GM12878 (cell line): ENCODE measurements around the gene TMEM14B. TPM values are rescaled to one million over a fixed set of nuclear protein-coding genes. Genes with fewer than 3 reads are reported as not detected.

Experiments
- ATAC-seq: fragments of 200-7000 bp; cut with Tn5 transposase; 3 replicates; pipeline ENCODE4 v1.9.1; 2020; ENCODE audit warnings: mild to moderate bottlenecking, moderate library complexity
- BruUV-seq: library from RNA; stranded (reverse); fragments of 400-500 nt; replicated peaks from 2 replicates; lab custom pipeline; 2021; lab: Mats Ljungman, UMichigan
- CTCF ChIA-PET: fragments of 300-600 bp; sonication (Branson Sonifier 250); formaldehyde crosslinking; extraction: SDS; loops from one replicate; lab custom pipeline; 2021; ENCODE audit warnings: inconsistent platforms; lab: Yijun Ruan, JAX
- POLR2A ChIA-PET: fragments of 350-600 bp; formaldehyde crosslinking; extraction: SDS; loops from one replicate; lab custom pipeline; 2021; ENCODE audit warnings: inconsistent platforms; lab: Charles Lee
- RAD21 ChIA-PET: fragments of 300-600 bp; sonication (Branson Sonifier 250); formaldehyde crosslinking; loops from one replicate; lab custom pipeline; 2023; ENCODE audit warnings: antibody characterized with exemption; ENCODE audit not compliant: unreplicated experiment; lab: Charles Lee
- SMC1A ChIA-PET: fragments of 300-600 bp; sonication (Branson Sonifier 250); formaldehyde crosslinking; loops from one replicate; lab custom pipeline; 2023; ENCODE audit not compliant: unreplicated experiment, uncharacterized antibody; lab: Charles Lee
- DNase-seq: peaks from one replicate; pipeline ENCODE4 v3.0.0-alpha.2; 2011; ENCODE audit warnings: low read depth, low spot score
- FAIRE-seq: peaks from 3 replicates; lab custom pipeline; 2011; peaks lifted over from hg19 to GRCh38; lab: Jason Lieb, UNC
- H2AFZ ChIP-seq: 2 replicates; pipeline ENCODE4 v1.6.0; 2011; ENCODE audit warnings: low read depth, low read length, control low read depth; ENCODE audit not compliant: control insufficient read depth
- H3K27ac ChIP-seq: 2 replicates; pipeline ENCODE4 v1.5.1; 2011; ENCODE audit warnings: control low read depth; ENCODE audit not compliant: control insufficient read depth, insufficient read depth
- H3K27me3 ChIP-seq, 2 experiments: replicated peaks in 1 of 2; 2 replicates each; pipeline versions ENCODE4 v1.6.0 to v1.6.1; 2011; ENCODE audit warnings: low read length in 1 of 2; ENCODE audit not compliant: control insufficient read depth in 2 of 2, insufficient read depth in 2 of 2
- H3K36me3 ChIP-seq, 2 experiments: 2 replicates each; pipeline ENCODE4 v1.5.1; 2011; ENCODE audit warnings: low read length in 1 of 2; ENCODE audit not compliant: control insufficient read depth in 2 of 2, insufficient read depth in 2 of 2
- H3K4me1 ChIP-seq: 2 replicates; pipeline ENCODE4 v1.6.1; 2011; ENCODE audit warnings: mild to moderate bottlenecking, low read length, moderate library complexity, mixed read lengths; ENCODE audit not compliant: control insufficient read depth, insufficient read depth
- H3K4me2 ChIP-seq: 2 replicates; pipeline ENCODE4 v1.6.0; 2011; ENCODE audit warnings: control low read depth; ENCODE audit not compliant: control insufficient read depth, insufficient read depth
- H3K4me3 ChIP-seq: fragments of 200-600 bp; sonication (generic); 2 replicates; pipeline ENCODE4 v1.5.1; 2016
- H3K79me2 ChIP-seq: 2 replicates; pipeline ENCODE4 v1.6.0; 2011; ENCODE audit warnings: low read length; ENCODE audit not compliant: control insufficient read depth, insufficient read depth
- H3K9ac ChIP-seq: 2 replicates; pipeline ENCODE4 v1.8.0; 2011; ENCODE audit warnings: low read length, control low read depth, mixed read lengths; ENCODE audit not compliant: control insufficient read depth, insufficient read depth
- H3K9me3 ChIP-seq: replicated peaks from 3 replicates; pipeline ENCODE4 v1.5.1; 2011; ENCODE audit warnings: mild to moderate bottlenecking, low read length; ENCODE audit not compliant: control insufficient read depth, insufficient read depth
- H4K20me1 ChIP-seq: 2 replicates; pipeline ENCODE4 v1.6.0; 2011; ENCODE audit not compliant: control insufficient read depth, insufficient read depth
- ATF2 ChIP-seq: IDR thresholded peaks from 2 replicates; pipeline ENCODE4 v1.6.1; 2012; ENCODE audit warnings: low read length, inconsistent platforms
- CREM ChIP-seq: IDR thresholded peaks from 2 replicates; pipeline ENCODE4 v1.6.1; 2014; ENCODE audit warnings: antibody characterized with exemption, low read depth
- CUX1 ChIP-seq: IDR thresholded peaks from 2 replicates; pipeline ENCODE4 v1.6.1; 2012; ENCODE audit warnings: improper control_type of control experiment, low read depth, low read length; ENCODE audit not compliant: insufficient replicate concordance
- ELK1 ChIP-seq: IDR thresholded peaks from 2 replicates; pipeline ENCODE4 v1.6.1; 2012; ENCODE audit warnings: low read depth, low read length, improper control_type of control experiment
- ESRRA ChIP-seq: IDR thresholded peaks from 2 replicates; pipeline ENCODE4 v1.6.1; 2012; ENCODE audit warnings: mild to moderate bottlenecking, low read length, improper control_type of control experiment
- IRF3 ChIP-seq: fragments of 450-650 bp; IDR thresholded peaks from 2 replicates; pipeline ENCODE4 v1.6.1; 2014; ENCODE audit warnings: mild to moderate bottlenecking
- NFXL1 ChIP-seq: fragments of 450-650 bp; IDR thresholded peaks from 2 replicates; pipeline ENCODE4 v1.6.1; 2017; ENCODE audit warnings: antibody characterized with exemption, mild to moderate bottlenecking, borderline replicate concordance
- POLR2A ChIP-seq: IDR thresholded peaks from 2 replicates; pipeline ENCODE4 v1.6.1; 2011; ENCODE audit warnings: low read depth, mild to moderate bottlenecking, low read length
- RBBP5 ChIP-seq: fragments of 200-600 bp; sonication (generic); conservative IDR thresholded peaks from 2 replicates; pipeline ENCODE4 v1.6.1; 2016
- SIX5 ChIP-seq: IDR thresholded peaks from 2 replicates; pipeline ENCODE4 v1.6.1; 2011; ENCODE audit warnings: mild to moderate bottlenecking, low read depth, low read length, moderate library complexity; ENCODE audit not compliant: severe bottlenecking
- SMAD1 ChIP-seq: fragments of 450-650 bp; IDR thresholded peaks from 2 replicates; pipeline ENCODE4 v1.6.1; 2018; ENCODE audit warnings: mild to moderate bottlenecking, low read depth; ENCODE audit not compliant: partially characterized antibody
- SMARCA5 ChIP-seq: fragments of 450-650 bp; IDR thresholded peaks from 2 replicates; pipeline ENCODE4 v1.6.1; 2017; ENCODE audit warnings: mild to moderate bottlenecking
- SMC3 ChIP-seq: IDR thresholded peaks from 2 replicates; pipeline ENCODE4 v1.6.1; 2011; ENCODE audit warnings: low read length, improper control_type of control experiment, borderline replicate concordance
- SPI1 ChIP-seq: IDR thresholded peaks from 2 replicates; pipeline ENCODE4 v1.6.1; 2011; ENCODE audit warnings: low read depth, mild to moderate bottlenecking, low read length, moderate library complexity, borderline replicate concordance; ENCODE audit not compliant: insufficient read depth
- SRF ChIP-seq, 2 experiments: IDR thresholded peaks; 2 replicates each; pipeline ENCODE4 v1.6.1; 2011; ENCODE audit warnings: low read depth in 2 of 2, low read length in 2 of 2, mild to moderate bottlenecking in 1 of 2, moderate library complexity in 1 of 2
- ZNF384 ChIP-seq: IDR thresholded peaks from 2 replicates; pipeline ENCODE4 v1.6.1; 2012; ENCODE audit warnings: low read depth, mild to moderate bottlenecking, low read length, improper control_type of control experiment, borderline replicate concordance
- WGBS: methylation state at CpG from one replicate; pipeline ENCODE4 v1.1.6; 2016; ENCODE audit warnings: low lambda C conversion rate; ENCODE audit not compliant: insufficient replicate concordance, insufficient coverage; ENCODE audit errors: missing lambda C conversion rate; 5-methylcytosine and 5-hydroxymethylcytosine counted together
- in situ Hi-C: fragments of 300-500 bp; cut with MboI; formaldehyde crosslinking; loops from 9 replicates; pipeline ENCODE4 v1.14.3; 2018; ENCODE audit warnings: mixed read lengths
- intact Hi-C: fragments of 100-400 bp; cut with micrococcal nuclease; formaldehyde crosslinking; loops from one replicate; pipeline ENCODE4 v1.14.2; 2022; ENCODE audit not compliant: unreplicated experiment
- polyA plus RNA-seq, 11 experiments: library from polyadenylated mRNA; depleted of rRNA in 4 of 11; unstranded in 6 of 11; stranded (reverse) in 5 of 11; fragments of >200 nt; fragmentation: Nextera tagmentation in 4 of 11; fragmentation: Illumina TruSeq in 1 of 11; extraction: Ambion mirVana in 4 of 11; extraction: Trizol in 1 of 11; gene quantifications; 1 replicate in 1 of 11; 2 replicates in 10 of 11; pipeline versions ENCODE4 v1.2.1 to v1.2.3, GENCODE V29; 2011 to 2016; ENCODE audit warnings: inconsistent platforms in 2 of 11, missing spikeins in 2 of 11, low read depth in 1 of 11
- total RNA-seq, 4 experiments: library from RNA; depleted of rRNA in 3 of 4; stranded (reverse); fragments of >200 nt in 3 of 4; fragmentation: Illumina TruSeq in 1 of 4; extraction: Trizol in 1 of 4; gene quantifications; 2 replicates each; pipeline versions ENCODE4 v1.2.1 to v1.2.3, GENCODE V29; 2013 to 2021

Gene TMEM14B
- total and polyA plus RNA-seq, 10 of the 15 experiments (the other 5 are each of a cell fraction or from before 2014, with no cell fraction given), result 80.5 to 399 (median 136) TPM

GRCh38 chr6:10725044-10725443 lies 22.6 kb upstream of the TMEM14B start:
- no peak for FAIRE-seq
- RAD21 ChIA-PET, result no interaction called here
- intact Hi-C loops, result loop anchor here (10.0 kb wide), 1 partner anchor 190 kb away; no protein-coding TSS in a partner anchor

More at GRCh38 chr6:10725044-10725443, 22.6 kb upstream of the TMEM14B start:
- peaks cover 0 to under 1% of the 10 kb centered on the region in 2 experiments; a peak in 1 of 4 replicates for H3K36me3 ChIP-seq
- no peaks in the 10 kb centered on the region for H4K20me1 ChIP-seq
- in situ Hi-C loops, result no loop called here
- H3K4me1 ChIP-seq, result no peaks in the 10 kb centered on the region; the same call in 1 of the 2 replicates
- H3K27ac ChIP-seq, result no peak overlapping the region
- H3K9me3 ChIP-seq, result no peaks in the 10 kb centered on the region
- peak overlapping the region; percentile 7; the same call in 1 of the 2 replicates for H3K4me2 ChIP-seq
- ChIA-PET POLR2A (interaction anchor here (0.6 to 1.7 kb wide), 2 partner anchors 22 to 205 kb away, joined by 5 read pairs; partner anchors contain the start of gene TMEM14B), CTCF (no interaction called here), SMC1A (interaction anchor here (1.2 to 1.6 kb wide), 2 partner anchors 13 to 20 kb away, joined by 3 to 5 read pairs; no protein-coding TSS in a partner anchor)
- H3K4me3 ChIP-seq, result no peak overlapping the region
- 88% methylated on average over 6 of the region's 6 CpGs for WGBS
- no TSS peak for BruUV-seq
- no peak overlapping the region for H3K9ac ChIP-seq
- H3K79me2 ChIP-seq, result peaks cover 13% of the 10 kb centered on the region
- no peak for DNase-seq
- no peak overlapping the region for H2AFZ ChIP-seq
- no peaks in the 10 kb centered on the region for H3K27me3 ChIP-seq
- no peak for TF ChIP-seq ELK1
- TF ChIP-seq RBBP5, result no peak
- TF ChIP-seq SMARCA5, result no peak
- TF ChIP-seq SIX5, result no peak
- no peak for TF ChIP-seq ATF2
- TF ChIP-seq POLR2A, result no peak
- TF ChIP-seq ESRRA, result no peak
- no peak for TF ChIP-seq CUX1
- TF ChIP-seq SMC3, result no peak
- TF ChIP-seq ZNF384, result no peak
- TF ChIP-seq SRF (IDR thresholded peaks at IDR 0.05; ENCODE audit: low read depth in 2 of 2, low read length in 2 of 2), result no peak
- no peak for TF ChIP-seq SMAD1
- TF ChIP-seq IRF3, result no peak
- TF ChIP-seq CREM, result no peak
- no peak for TF ChIP-seq SPI1
- TF ChIP-seq NFXL1, result no peak
- no peak for ATAC-seq
